IPS-15b (cell line): ENCODE results near the gene KRT74.

Experiments
- H3K27me3 ChIP-seq: one replicate; pipeline ENCODE4 v1.6.1; 2013; ENCODE audit warnings: low read length; ENCODE audit not compliant: control insufficient read depth, insufficient read depth
- H3K36me3 ChIP-seq: one replicate; pipeline ENCODE4 v1.6.1; 2013; ENCODE audit warnings: low read length; ENCODE audit not compliant: control insufficient read depth, insufficient read depth
- H3K4me1 ChIP-seq: one replicate; pipeline ENCODE4 v1.6.1; 2013; ENCODE audit warnings: mild to moderate bottlenecking, low read length; ENCODE audit not compliant: control insufficient read depth, insufficient read depth
- H3K4me3 ChIP-seq: one replicate; pipeline ENCODE4 v1.5.1; 2013; ENCODE audit warnings: low read depth, low read length
- H3K9ac ChIP-seq: one replicate; pipeline ENCODE4 v1.6.1; 2013; ENCODE audit warnings: low read depth, mild to moderate bottlenecking, low read length
- H3K9me3 ChIP-seq: one replicate; pipeline ENCODE4 v1.6.1; 2013; ENCODE audit warnings: mild to moderate bottlenecking, low read length; ENCODE audit not compliant: control insufficient read depth, insufficient read depth

The KRT74 gene

GRCh38 chr12:52532636-52533035 is 41.0 kb downstream of the KRT74 start:
- Histone ChIP-seq H3K4me3 (no peak overlapping the region), H3K36me3 (no peaks in the 10 kb centered on the region), H3K27me3 (no peaks in the 10 kb centered on the region), H3K9me3 (no peaks in the 10 kb centered on the region), H3K4me1 (no peaks in the 10 kb centered on the region), H3K9ac (no peak overlapping the region)

DNA sequence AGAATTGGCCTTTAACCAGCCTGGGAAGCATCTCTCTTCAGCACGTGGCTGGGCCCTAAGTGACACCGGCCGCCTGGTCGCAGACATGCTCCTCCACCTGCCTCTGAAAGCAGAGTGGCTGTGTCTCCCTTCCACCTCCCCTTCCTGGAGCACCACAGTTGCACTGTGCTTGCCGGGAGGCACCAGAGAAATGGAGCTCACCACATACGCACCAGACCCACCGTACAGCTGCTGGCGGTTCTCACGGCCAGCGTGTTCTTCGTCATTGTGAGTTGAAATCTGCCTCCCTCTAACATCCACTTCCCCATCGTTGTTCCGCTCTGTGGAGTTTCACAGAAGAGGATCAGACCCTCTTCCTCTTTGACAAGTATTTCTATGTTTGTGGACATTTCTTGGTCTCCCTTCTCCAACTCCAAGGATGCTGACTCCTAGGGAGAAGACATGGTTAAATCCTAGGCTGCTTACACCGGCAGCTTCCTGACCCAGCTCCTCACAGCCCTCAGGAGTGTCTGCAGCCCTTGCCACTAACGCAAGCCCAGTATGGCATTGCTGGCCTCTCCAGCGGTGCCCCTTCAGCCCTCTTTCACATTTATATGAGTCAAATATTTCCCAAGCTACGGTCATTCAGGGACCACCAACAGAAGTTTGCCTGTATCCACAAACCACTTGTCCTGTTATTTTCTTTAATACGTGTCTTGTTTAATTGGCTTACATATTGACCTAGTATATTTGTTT is 41.9 kb downstream of the KRT74 start:
- Histone ChIP-seq H3K4me1 (no peaks in the 10 kb centered on the region), H3K9me3 (no peaks in the 10 kb centered on the region), H3K9ac (no peak overlapping the region), H3K27me3 (no peaks in the 10 kb centered on the region), H3K4me3 (no peak overlapping the region), H3K36me3 (no peaks in the 10 kb centered on the region)

DNA sequence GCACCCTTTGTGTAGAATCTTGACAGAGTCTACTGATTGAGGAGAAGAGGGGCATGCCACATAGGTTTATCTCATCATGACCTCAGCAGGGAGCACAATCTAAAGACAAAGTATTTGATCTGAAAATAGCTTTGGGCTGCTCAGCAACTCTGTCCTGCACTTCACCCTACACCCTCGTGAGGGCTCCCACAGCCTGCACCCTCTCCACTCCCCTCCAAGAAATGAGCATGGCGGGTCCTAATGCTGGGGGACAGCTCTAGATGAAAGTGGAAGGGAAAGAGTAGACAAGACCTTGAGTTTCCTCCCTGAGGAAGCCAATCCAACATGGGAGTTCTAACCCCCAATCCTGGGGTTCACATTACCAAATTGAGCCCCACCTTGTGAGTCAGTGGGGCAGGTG is 42.7 kb downstream of the KRT74 start:
- no peaks in the 10 kb centered on the region for H3K27me3 ChIP-seq

GRCh38 chr12:52530366-52530765 is 43.3 kb downstream of the KRT74 start:
- Histone ChIP-seq H3K4me1 (no peaks in the 10 kb centered on the region), H3K27me3 (no peaks in the 10 kb centered on the region), H3K36me3 (no peaks in the 10 kb centered on the region), H3K4me3 (no peak overlapping the region), H3K9me3 (no peaks in the 10 kb centered on the region), H3K9ac (no peak overlapping the region)

More for the DNA sequence above, 42.7 kb downstream of the KRT74 start:
- Histone ChIP-seq H3K4me1 (no peaks in the 10 kb centered on the region), H3K9ac (no peak overlapping the region), H3K9me3 (no peaks in the 10 kb centered on the region), H3K36me3 (no peaks in the 10 kb centered on the region), H3K4me3 (no peak overlapping the region)

DNA sequence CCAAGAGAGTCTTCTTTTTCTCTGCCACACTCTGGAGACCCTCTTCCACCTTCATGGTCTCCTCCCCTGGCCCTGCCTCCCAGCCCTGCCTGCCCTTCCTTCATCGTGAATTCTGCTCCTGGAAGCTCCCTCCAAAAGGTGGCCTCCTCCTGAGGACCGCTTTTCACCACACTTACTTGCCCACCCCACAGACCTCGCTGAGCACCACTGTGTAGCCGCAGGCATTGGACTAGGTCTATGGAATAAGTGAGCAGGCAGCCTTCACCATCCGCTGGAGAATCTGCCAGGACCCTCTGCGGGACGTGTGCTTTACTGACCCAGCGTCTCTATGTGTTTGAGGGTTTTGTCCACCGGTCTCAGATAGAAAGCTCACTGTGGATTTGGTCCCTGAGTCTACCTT is 43.8 kb downstream of the KRT74 start:
- Histone ChIP-seq H3K9ac (no peak overlapping the region), H3K4me3 (no peak overlapping the region), H3K9me3 (no peaks in the 10 kb centered on the region), H3K36me3 (no peaks in the 10 kb centered on the region), H3K27me3 (no peaks in the 10 kb centered on the region), H3K4me1 (no peaks in the 10 kb centered on the region)

DNA sequence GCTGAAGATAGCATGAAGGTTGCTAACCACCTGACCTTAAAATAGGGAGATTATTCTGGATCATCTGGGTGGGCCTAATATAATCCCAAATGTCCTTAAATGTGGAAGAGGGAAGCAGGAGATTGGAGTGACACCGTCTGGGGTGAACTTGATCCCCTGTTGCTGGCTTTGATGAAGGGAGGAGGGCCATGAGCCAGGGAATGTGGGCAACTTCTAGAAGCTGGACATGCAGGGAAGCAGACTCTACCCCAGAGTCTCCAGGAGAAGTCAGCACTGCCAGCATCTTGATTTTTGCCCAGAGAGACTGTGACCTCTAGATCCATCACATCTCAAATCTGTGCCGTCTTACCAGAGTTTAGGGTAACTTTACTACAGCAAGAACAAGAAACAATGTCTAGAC is 44.2 kb downstream of the KRT74 start:
- H3K27me3 ChIP-seq: no peaks in the 10 kb centered on the region

GRCh38 chr12:52528641-52529143 is 45.0 kb downstream of the KRT74 start:
- no peaks in the 10 kb centered on the region for H3K36me3 ChIP-seq
- no peak overlapping the region for H3K9ac ChIP-seq
- H3K4me3 ChIP-seq: no peak overlapping the region
- no peaks in the 10 kb centered on the region for H3K27me3 ChIP-seq
- H3K9me3 ChIP-seq: no peaks in the 10 kb centered on the region
- no peaks in the 10 kb centered on the region for H3K4me1 ChIP-seq

More for the DNA sequence above, 44.2 kb downstream of the KRT74 start:
- Histone ChIP-seq H3K36me3 (no peaks in the 10 kb centered on the region), H3K9ac (no peak overlapping the region), H3K4me3 (no peak overlapping the region), H3K9me3 (no peaks in the 10 kb centered on the region), H3K4me1 (no peaks in the 10 kb centered on the region)

DNA sequence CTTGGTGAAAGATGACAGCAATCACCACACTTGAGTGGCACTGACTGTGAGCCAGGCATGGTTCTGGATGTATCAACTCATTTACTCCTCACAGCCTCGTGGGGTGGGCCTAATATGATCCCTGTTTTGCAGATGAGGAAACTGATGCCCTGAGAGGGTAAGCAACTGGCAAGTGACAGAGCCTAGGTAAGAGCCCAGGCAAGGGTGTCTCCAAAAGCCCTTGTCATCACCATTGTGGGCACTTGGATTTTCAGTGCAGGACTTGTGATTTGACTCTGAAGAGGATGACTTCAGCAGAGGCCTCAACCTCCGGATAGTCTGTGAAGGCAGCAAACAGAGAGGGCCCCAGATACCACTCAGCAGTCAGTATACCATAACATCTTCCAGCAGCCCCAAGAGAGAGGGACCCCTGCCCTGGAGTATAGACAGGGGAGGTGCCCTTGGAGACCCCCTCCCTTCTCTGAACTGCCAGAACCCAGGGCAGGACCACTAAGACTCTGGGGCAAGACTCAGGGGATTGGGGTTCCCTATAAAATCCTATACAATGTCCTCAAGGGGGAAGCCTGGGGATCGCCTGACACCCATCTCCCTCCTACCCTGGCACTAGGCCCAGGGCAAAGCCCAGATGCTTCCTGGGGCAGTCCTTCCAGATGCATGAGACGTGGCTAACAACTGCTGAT is 46.4 kb downstream of the KRT74 start:
- no peaks in the 10 kb centered on the region for H3K36me3 ChIP-seq
- H3K4me3 ChIP-seq: no peak overlapping the region
- H3K9ac ChIP-seq: no peak overlapping the region
- H3K9me3 ChIP-seq: no peaks in the 10 kb centered on the region
- H3K27me3 ChIP-seq: no peaks in the 10 kb centered on the region
- H3K4me1 ChIP-seq: no peaks in the 10 kb centered on the region

- Histone ChIP-seq H3K9me3 (no peaks in the 10 kb centered on the region), H3K4me1 (no peaks in the 10 kb centered on the region), H3K27me3 (no peaks in the 10 kb centered on the region), H3K36me3 (no peaks in the 10 kb centered on the region), H3K4me3 (no peak overlapping the region), H3K9ac (no peak overlapping the region)
Observed at GRCh38 chr12:52526511-52526951, 47.1 kb downstream of the KRT74 start.

GRCh38 chr12:52525661-52526499 is 47.8 kb downstream of the KRT74 start:
- Histone ChIP-seq H3K4me1 (no peaks in the 10 kb centered on the region), H3K4me3 (no peak overlapping the region), H3K9ac (no peak overlapping the region), H3K27me3 (no peaks in the 10 kb centered on the region), H3K9me3 (no peaks in the 10 kb centered on the region), H3K36me3 (no peaks in the 10 kb centered on the region)

DNA sequence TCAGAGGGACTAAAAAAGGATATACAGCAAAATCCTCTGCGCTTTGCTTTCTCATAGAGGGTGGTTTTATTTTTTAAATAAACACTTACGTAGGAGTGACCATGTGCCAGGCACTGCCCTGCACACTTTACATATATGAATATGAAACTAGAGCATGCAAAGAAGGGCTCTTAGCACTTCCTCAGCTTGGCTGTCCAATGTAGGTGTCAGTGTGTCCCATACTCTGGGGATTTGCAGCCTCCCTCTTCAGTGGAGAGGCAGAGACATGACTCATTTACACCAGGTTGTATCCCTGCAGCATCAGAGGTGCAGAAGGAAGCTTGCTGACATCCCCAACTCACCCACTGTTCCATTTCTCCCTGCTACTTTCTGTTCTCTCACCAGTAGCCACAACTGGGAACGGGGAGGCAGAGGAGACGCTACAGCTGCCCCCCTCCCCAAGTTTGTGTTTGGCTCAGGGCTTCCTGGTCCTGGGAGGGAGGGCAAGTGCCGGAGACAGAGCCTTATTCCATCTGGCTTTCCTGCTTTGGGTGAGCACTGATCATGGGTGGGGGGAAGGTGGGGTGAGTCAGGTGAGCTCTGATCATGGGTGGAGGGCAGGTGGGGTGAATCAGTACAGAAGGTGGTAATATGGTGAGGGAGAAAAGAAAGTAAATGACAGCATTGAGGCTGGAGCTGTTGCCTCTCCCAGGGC is 48.6 kb downstream of the KRT74 start:
- no peaks in the 10 kb centered on the region for H3K9me3 ChIP-seq
- no peaks in the 10 kb centered on the region for H3K27me3 ChIP-seq
- no peaks in the 10 kb centered on the region for H3K4me1 ChIP-seq
- H3K36me3 ChIP-seq: no peaks in the 10 kb centered on the region
- H3K4me3 ChIP-seq: no peak overlapping the region
- H3K9ac ChIP-seq: no peak overlapping the region
